Measurements from ENCODE around the gene RBM15.

RBM15 gene

DNA sequence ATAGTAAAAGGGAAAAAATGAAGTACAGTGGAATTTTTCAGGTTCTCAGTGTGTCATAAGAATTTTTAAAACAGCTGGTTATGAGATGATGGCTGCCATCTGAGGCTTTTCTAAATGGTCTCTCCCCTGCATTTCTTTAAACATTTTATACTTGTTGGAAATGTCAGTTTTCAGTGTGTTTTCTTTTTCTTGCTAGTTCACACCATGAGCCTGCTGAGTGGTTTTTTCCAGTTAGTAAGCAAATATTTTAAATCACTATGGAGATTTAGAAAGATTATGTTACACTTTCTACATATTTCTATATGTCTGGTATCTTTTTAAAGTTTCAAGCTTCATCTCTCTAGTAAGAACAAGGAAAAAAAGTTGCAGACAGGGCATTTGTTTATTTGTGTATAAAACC, 9.6 kb downstream of the RBM15 start:
- Mint-ChIP-seq H3K36me3 (peaks cover 19 to 43% of the 10 kb centered on the region in 2 donors), H3K27ac (no peak overlapping the region), H3K4me1 (peaks cover 30 to 68% of the 10 kb centered on the region in 2 donors), H3K4me3 (no peak overlapping the region), H3K9me3 (no peaks in the 10 kb centered on the region), H3K27me3 (no peaks in the 10 kb centered on the region)
- ATAC-seq (replicated peaks) (no peak), DNase-seq (no peak)

DNA sequence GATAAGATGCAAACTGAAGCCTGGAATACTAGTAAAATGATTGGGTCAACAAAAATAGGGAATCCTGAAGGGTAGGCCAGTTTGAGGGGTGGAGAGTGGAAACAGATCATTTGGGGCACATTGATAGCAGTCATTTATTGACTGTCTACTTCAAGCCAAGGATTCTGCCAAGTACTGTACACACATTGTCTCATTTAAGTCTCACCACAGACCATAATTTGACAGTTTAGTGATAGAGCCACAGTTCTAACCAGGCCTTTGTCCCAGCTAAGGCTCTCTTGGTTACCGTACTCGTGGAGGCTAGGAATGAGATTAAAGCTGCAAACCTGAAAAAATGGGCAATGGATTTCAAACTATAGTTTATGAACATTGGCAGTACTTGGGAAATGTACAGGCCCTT, 11.2 kb downstream of the RBM15 start:
- no peak overlapping the region for H3K4me3 Mint-ChIP-seq
- H3K36me3 Mint-ChIP-seq, result peaks cover 16 to 35% of the 10 kb centered on the region in 2 donors
- no peak overlapping the region for H3K27ac Mint-ChIP-seq
- peaks cover 26 to 62% of the 10 kb centered on the region in 2 donors for H3K4me1 Mint-ChIP-seq
- H3K9me3 Mint-ChIP-seq, result no peaks in the 10 kb centered on the region
- ATAC-seq (replicated peaks) (no peak), DNase-seq (no peak)
- H3K27me3 Mint-ChIP-seq, result no peaks in the 10 kb centered on the region

GRCh38 chr1:110355321-110355720, 16.1 kb downstream of the RBM15 start:
- no peaks in the 10 kb centered on the region for H3K9me3 Mint-ChIP-seq
- no peaks in the 10 kb centered on the region for H3K27me3 Mint-ChIP-seq
- no peak overlapping the region for H3K4me3 Mint-ChIP-seq
- ATAC-seq (replicated peaks) (no peak), DNase-seq (no peak)
- H3K4me1 Mint-ChIP-seq, result peaks cover 9 to 19% of the 10 kb centered on the region in 2 donors
- H3K36me3 Mint-ChIP-seq, result peaks cover 10 to 18% of the 10 kb centered on the region in 2 donors
- no peak overlapping the region for H3K27ac Mint-ChIP-seq

DNA sequence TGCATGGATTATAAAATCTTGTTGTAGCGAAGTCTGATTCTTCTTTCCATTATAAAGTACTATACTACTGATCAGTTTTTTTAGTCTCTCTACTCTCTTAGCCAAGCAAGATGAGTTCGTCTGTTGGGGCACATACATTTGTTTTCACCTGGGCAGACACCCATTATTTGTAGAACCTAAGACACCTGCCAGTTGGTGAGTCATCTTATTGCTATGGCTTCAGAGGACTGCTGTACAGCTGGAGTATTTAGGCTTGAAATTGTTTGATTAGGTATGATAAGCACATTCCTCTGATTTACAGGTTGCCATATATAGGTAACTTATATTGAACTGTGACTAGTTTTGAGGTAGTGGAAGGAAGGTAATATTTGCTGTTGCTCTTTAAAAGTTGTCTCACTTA, 17.2 kb downstream of the RBM15 start:
- no peak overlapping the region for H3K27ac Mint-ChIP-seq
- peaks cover 9 to 22% of the 10 kb centered on the region in 2 donors for H3K36me3 Mint-ChIP-seq
- DNase-seq, result no peak
- H3K4me3 Mint-ChIP-seq, result no peak overlapping the region
- peaks cover 7 to 11% of the 10 kb centered on the region in 2 donors for H3K4me1 Mint-ChIP-seq
- no peak for ATAC-seq (replicated peaks)
- H3K27me3 Mint-ChIP-seq, result no peaks in the 10 kb centered on the region
- H3K9me3 Mint-ChIP-seq, result no peaks in the 10 kb centered on the region

GRCh38 chr1:110360431-110360830, 21.3 kb downstream of the RBM15 start:
- H3K36me3 Mint-ChIP-seq, result peaks cover 18 to 36% of the 10 kb centered on the region in 2 donors
- DNase-seq, result no peak
- ATAC-seq (replicated peaks), result no peak
- peaks cover 5 to 12% of the 10 kb centered on the region in 2 donors for H3K4me1 Mint-ChIP-seq
- H3K9me3 Mint-ChIP-seq, result no peaks in the 10 kb centered on the region
- H3K27ac Mint-ChIP-seq, result no peak overlapping the region
- no peak overlapping the region for H3K4me3 Mint-ChIP-seq
- no peaks in the 10 kb centered on the region for H3K27me3 Mint-ChIP-seq

GRCh38 chr1:110361856-110362255, 22.7 kb downstream of the RBM15 start:
- H3K27ac Mint-ChIP-seq, result no peak overlapping the region
- no peak for ATAC-seq (replicated peaks)
- H3K27me3 Mint-ChIP-seq, result no peaks in the 10 kb centered on the region
- H3K9me3 Mint-ChIP-seq, result no peaks in the 10 kb centered on the region
- H3K4me3 Mint-ChIP-seq, result no peak overlapping the region
- DNase-seq, result no peak
- peaks cover 5 to 12% of the 10 kb centered on the region in 2 donors for H3K4me1 Mint-ChIP-seq
- peaks cover 16 to 36% of the 10 kb centered on the region in 2 donors for H3K36me3 Mint-ChIP-seq

DNA sequence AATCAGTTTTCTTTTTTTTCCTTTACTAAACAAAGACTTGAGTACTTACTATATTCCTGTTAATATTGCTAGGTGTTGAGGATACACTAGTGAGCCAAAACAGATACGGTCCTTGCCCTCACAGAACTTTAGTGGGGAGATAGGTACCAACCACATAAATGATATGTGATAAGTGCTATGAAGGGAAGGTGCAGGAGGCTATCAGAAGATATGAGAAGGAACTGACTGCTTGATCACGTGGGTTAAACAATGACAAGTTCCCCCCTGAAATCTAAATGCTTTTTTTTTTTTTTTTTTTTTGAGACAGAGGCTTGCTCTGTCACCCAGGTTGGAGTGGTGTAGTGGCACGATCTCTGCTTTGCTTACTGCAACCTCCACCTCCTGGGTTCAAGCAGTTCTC, 25.0 kb downstream of the RBM15 start:
- Mint-ChIP-seq H3K27ac (no peak overlapping the region), H3K27me3 (no peaks in the 10 kb centered on the region), H3K36me3 (peaks cover 16 to 36% of the 10 kb centered on the region in 2 donors), H3K9me3 (no peaks in the 10 kb centered on the region), H3K4me1 (peaks cover 5 to 12% of the 10 kb centered on the region in 2 donors), H3K4me3 (no peak overlapping the region)
- DNase-seq (no peak), ATAC-seq (replicated peaks) (no peak)

- no peaks in the 10 kb centered on the region for H3K27me3 Mint-ChIP-seq
- H3K4me3 Mint-ChIP-seq, result no peak overlapping the region
- DNase-seq, result no peak
- H3K36me3 Mint-ChIP-seq, result peaks cover 9 to 16% of the 10 kb centered on the region in 2 donors
- H3K9me3 Mint-ChIP-seq, result no peaks in the 10 kb centered on the region
- peaks cover 4 to 8% of the 10 kb centered on the region in 2 donors for H3K4me1 Mint-ChIP-seq
- H3K27ac Mint-ChIP-seq, result no peak overlapping the region
- no peak for ATAC-seq (replicated peaks)
These were observed 31.6 kb downstream of the RBM15 start for GRCh38 chr1:110370827-110371226.

DNA sequence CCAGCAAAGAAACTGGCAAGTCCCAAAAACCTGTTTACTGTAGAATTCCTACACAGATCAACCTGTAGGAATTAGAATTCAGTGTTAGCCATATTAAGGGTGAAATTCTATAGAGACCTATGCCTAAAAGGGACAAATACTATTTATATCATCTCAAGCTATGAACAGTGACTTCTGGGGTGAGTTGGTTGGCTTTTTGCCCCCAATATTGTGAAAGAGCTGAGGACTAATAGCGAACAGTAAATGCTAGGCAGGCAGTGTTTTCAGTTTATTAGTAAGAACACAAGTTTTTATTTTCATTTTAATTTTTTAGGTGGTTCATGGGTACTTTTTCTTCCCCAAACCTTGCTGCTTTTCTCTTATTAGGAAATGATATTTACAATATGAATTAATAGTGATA, 36.3 kb downstream of the RBM15 start:
- Mint-ChIP-seq H3K27ac (no peak overlapping the region), H3K4me1 (peaks cover 10 to 19% of the 10 kb centered on the region in 2 donors), H3K4me3 (no peak overlapping the region), H3K9me3 (no peaks in the 10 kb centered on the region), H3K36me3 (peaks cover 14 to 37% of the 10 kb centered on the region in 2 donors), H3K27me3 (no peaks in the 10 kb centered on the region)
- DNase-seq (no peak), ATAC-seq (replicated peaks) (no peak)

DNA sequence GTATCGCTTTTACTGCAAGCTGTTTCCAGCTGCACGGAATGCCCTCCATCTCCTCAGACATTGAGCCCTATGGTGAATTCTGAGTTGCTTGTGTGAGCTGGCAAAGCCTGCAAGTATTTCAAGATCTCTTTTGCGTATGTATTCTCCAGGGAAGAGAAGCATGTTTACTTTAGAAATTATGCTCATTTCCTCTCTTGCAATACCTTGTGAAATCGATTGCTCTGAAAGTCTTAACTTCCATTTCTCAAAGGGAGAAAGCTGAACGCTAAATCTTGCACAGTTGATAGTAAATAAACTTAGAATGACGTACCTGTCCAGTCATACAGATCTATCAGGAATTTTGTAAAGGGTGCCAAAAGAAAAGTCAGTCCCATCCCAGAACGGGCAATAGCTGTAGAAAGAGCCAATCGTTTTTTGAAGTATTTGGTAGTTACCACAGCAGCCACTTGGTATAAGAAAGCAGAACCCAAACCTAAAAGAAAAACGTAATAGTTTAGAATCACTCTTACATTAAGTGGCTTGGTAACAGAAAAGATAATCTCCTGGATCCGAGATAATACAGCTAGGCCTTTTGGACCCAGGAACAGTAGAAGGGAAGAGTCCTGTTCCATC, 41.6 kb downstream of the RBM15 start:
- Mint-ChIP-seq H3K27ac (peak overlapping the region; percentile 80), H3K9me3 (no peaks in the 10 kb centered on the region), H3K27me3 (no peaks in the 10 kb centered on the region), H3K36me3 (peaks cover 22 to 50% of the 10 kb centered on the region in 2 donors), H3K4me3 (peak overlapping the region; percentile 39 to 62), H3K4me1 (peaks cover 42 to 62% of the 10 kb centered on the region in 2 donors)
- ATAC-seq (replicated peaks) (peak; percentile 56 to 57), DNase-seq (peak; percentile 32)

DNA sequence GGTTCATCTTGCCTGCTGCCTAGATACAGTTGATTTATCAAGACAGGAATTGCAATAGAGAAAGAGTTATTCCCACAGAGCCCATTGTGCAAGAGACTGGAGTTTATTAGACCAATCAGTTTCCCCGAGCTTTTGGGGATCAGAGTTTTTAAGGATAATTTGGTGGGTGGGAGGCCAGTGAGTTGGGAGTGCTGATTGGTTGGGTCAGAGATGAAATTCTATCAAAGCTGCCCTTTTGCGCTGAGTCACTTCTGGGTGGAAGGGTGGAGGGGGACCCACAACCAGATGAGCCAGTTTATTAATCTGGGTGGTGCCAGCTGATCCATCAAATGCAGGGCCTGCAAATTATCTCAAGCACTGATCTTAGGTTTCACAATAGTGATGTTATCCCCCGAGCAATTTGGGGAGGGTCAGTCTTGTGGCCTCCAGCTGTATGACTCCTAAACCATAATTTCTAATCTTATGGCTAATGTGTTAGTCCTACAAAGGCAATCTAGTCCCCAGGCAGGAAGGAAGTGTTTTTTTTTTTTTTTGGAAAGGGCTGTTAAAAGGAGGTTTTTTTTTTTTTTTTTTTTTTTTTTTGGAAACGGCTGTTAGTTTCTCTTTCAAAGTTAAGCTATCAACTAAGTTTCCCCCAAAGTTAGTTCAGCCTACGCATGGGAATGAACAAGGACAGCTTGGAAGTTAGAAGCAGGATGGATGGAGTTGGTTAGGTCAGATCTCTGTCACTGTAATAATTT, 44.2 kb downstream of the RBM15 start:
- H3K36me3 Mint-ChIP-seq, result peaks cover 19 to 42% of the 10 kb centered on the region in 2 donors
- peak overlapping the region; percentile 20 to 68 for H3K4me3 Mint-ChIP-seq
- no peaks in the 10 kb centered on the region for H3K27me3 Mint-ChIP-seq
- peak overlapping the region; percentile 82 for H3K27ac Mint-ChIP-seq
- peaks cover 57 to 84% of the 10 kb centered on the region in 2 donors for H3K4me1 Mint-ChIP-seq
- ATAC-seq (replicated peaks), result no peak
- H3K9me3 Mint-ChIP-seq, result no peaks in the 10 kb centered on the region
- DNase-seq, result no peak

DNA sequence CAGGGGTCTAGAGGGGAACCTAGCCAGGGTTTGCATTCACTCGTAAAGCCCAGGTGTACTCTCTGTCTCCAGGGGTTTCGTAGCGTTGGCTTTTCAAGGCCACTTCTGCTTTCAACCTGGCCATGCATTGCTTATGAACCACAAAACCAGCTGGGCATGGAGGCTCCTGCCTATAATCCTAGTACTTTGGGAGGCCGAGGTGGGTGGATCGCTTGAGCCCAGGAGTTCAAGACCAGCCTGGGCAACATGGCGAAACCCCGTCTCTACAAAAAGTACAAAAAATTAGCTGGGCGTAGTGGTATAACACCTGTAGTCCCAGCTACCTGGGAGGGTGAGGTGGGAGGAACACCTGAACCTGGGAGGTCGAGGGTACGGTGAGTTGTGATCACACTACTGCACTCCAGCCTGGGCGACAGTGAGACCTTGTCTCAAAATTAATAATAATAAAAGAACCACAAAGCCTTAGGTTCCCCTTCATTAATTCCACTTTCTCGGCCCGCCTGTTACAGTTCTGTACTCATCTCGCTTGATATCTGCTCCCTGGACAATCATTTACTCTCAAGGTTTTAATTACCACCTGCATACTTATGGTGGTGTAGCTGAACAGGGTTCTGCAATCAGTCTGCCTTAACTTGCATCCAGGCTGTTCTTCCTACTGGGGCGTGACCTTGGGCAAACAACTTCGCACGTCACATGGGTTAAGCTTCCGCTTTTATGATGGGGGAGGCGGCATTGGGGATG, 45.6 kb downstream of the RBM15 start:
- DNase-seq (peak; percentile 75), ATAC-seq (replicated peaks) (peak; percentile 80 to 81)
- Mint-ChIP-seq H3K9me3 (no peaks in the 10 kb centered on the region), H3K36me3 (peaks cover 12 to 31% of the 10 kb centered on the region in 2 donors), H3K27ac (peak overlapping the region; percentile 92), H3K27me3 (no peaks in the 10 kb centered on the region), H3K4me3 (peak overlapping the region; percentile 63 to 69), H3K4me1 (peaks cover 49 to 76% of the 10 kb centered on the region in 2 donors)

DNA sequence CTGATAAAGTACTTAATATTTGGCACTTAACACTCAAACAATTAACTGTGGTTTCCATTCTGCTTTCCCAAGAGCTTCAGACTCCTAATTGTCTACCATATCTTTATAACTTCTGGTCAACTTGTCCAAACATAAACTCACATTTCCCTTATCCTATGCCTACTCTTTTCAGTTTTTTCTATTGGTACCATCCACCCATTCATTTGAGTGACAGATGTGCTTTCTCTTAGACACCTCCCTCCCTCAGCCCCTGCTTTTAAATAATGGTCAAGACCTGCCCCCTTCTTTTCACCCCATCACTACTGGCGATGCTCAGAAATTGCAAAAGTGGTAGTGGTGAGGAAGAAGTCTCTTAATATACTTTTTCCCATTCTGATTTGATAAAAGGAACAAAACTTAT, 46.2 kb downstream of the RBM15 start:
- DNase-seq (no peak), ATAC-seq (replicated peaks) (no peak)
- H3K36me3 Mint-ChIP-seq, result peaks cover 12 to 29% of the 10 kb centered on the region in 2 donors
- H3K4me3 Mint-ChIP-seq, result peak overlapping the region; percentile 63
- peaks cover 49 to 70% of the 10 kb centered on the region in 2 donors for H3K4me1 Mint-ChIP-seq
- H3K27me3 Mint-ChIP-seq, result no peaks in the 10 kb centered on the region
- no peaks in the 10 kb centered on the region for H3K9me3 Mint-ChIP-seq
- H3K27ac Mint-ChIP-seq, result peak overlapping the region; percentile 92

GRCh38 chr1:110387048-110387754, 48.0 kb downstream of the RBM15 start:
- H3K4me3 Mint-ChIP-seq, result peak overlapping the region in 1 of 2 donors; percentile 2
- ATAC-seq (replicated peaks) (peak; percentile 17 to 26), DNase-seq (no peak)
- peak overlapping the region; percentile 59 for H3K27ac Mint-ChIP-seq
- no peaks in the 10 kb centered on the region for H3K27me3 Mint-ChIP-seq
- H3K9me3 Mint-ChIP-seq, result no peaks in the 10 kb centered on the region
- H3K4me1 Mint-ChIP-seq, result peaks cover 36 to 52% of the 10 kb centered on the region in 2 donors
- peaks cover 3 to 24% of the 10 kb centered on the region in 2 donors for H3K36me3 Mint-ChIP-seq

Measured in stimulated activated naive B cell treated with anti-CD40 and anti-IgM and Interleukin-4, amounts not matched to agents 10 μg/mL and 1 μg/mL and 100 μg/mL, for 72 hours (primary cell).